B cell (primary cell): ENCODE data around the gene TCAIM.

Experiments
- EZH2 ChIP-seq: IDR thresholded peaks from 2 replicates; pipeline ENCODE4 v1.6.1; 2012; ENCODE audit warnings: borderline replicate concordance, low read depth, mild to moderate bottlenecking, moderate library complexity, low read length; ENCODE audit not compliant: insufficient read depth, poor library complexity, severe bottlenecking
- TF ChIP-seq, protein P1 (sequence below): fragments of 200-600 bp; IDR thresholded peaks from one replicate; pipeline ENCODE4 v1.8.0; 2022; ENCODE audit warnings: antibody characterized with exemption, mild to moderate bottlenecking

GRCh38 chr3:44451441-44451840 lies 112.9 kb downstream of the TCAIM start:
- TF ChIP-seq, protein P1, sequence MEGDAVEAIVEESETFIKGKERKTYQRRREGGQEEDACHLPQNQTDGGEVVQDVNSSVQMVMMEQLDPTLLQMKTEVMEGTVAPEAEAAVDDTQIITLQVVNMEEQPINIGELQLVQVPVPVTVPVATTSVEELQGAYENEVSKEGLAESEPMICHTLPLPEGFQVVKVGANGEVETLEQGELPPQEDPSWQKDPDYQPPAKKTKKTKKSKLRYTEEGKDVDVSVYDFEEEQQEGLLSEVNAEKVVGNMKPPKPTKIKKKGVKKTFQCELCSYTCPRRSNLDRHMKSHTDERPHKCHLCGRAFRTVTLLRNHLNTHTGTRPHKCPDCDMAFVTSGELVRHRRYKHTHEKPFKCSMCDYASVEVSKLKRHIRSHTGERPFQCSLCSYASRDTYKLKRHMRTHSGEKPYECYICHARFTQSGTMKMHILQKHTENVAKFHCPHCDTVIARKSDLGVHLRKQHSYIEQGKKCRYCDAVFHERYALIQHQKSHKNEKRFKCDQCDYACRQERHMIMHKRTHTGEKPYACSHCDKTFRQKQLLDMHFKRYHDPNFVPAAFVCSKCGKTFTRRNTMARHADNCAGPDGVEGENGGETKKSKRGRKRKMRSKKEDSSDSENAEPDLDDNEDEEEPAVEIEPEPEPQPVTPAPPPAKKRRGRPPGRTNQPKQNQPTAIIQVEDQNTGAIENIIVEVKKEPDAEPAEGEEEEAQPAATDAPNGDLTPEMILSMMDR = no peak
- no peak for TF ChIP-seq EZH2
